HEK293T (cell line): ENCODE data around the gene TLR6.

ENCODE experiments used
- FOXA1 ChIP-seq: fragments of 450-650 bp; IDR thresholded peaks from 2 replicates; pipeline ENCODE4 v1.6.1; 2016; ENCODE audit warnings: mild to moderate bottlenecking
- FOXM1 ChIP-seq: fragments of 450-650 bp; IDR thresholded peaks from 2 replicates; pipeline ENCODE4 v1.6.1; 2017; ENCODE audit warnings: mild to moderate bottlenecking, borderline replicate concordance
- L3MBTL2 ChIP-seq: fragments of 450-650 bp; conservative IDR thresholded peaks from 2 replicates; pipeline ENCODE4 v1.6.1; 2016; ENCODE audit warnings: mild to moderate bottlenecking
- TARDBP ChIP-seq: fragments of 450-650 bp; IDR thresholded peaks from 2 replicates; pipeline ENCODE4 v1.6.1; 2016

- no peak for TF ChIP-seq FOXA1
- TF ChIP-seq FOXM1: no peak
- no peak for TF ChIP-seq TARDBP
- no peak for TF ChIP-seq L3MBTL2
Measured at GRCh38 chr4:38814386-38814785, 42.2 kb downstream of the TLR6 start.
